Hepatocyte (in vitro differentiated cells): ENCODE measurements around the gene PITX2. TPM values are rescaled to one million over a fixed set of nuclear protein-coding genes. Genes with fewer than 3 reads are reported as not detected.

ENCODE experiments used
- DNase-seq: peaks from one replicate; pipeline ENCODE4 v3.0.0-alpha.2; 2016; ENCODE audit warnings: low spot score
- H2AFZ ChIP-seq: fragments of 200-600 bp; sonication (generic); 2 replicates; pipeline ENCODE4 v1.6.0; 2016; ENCODE audit warnings: antibody characterized with exemption, mild to moderate bottlenecking
- H3K27ac ChIP-seq: fragments of 200-600 bp; sonication (generic); 2 replicates; pipeline ENCODE4 v1.5.1; 2016; ENCODE audit warnings: mild to moderate bottlenecking
- H3K27me3 ChIP-seq: fragments of 200-600 bp; sonication (generic); 2 replicates; pipeline ENCODE4 v1.6.1; 2016
- H3K36me3 ChIP-seq: fragments of 200-600 bp; sonication (generic); replicated peaks from 2 replicates; pipeline ENCODE4 v1.5.1; 2016; ENCODE audit warnings: low read depth; ENCODE audit not compliant: insufficient read depth
- H3K4me1 ChIP-seq: fragments of 200-600 bp; sonication (generic); 2 replicates; pipeline ENCODE4 v1.5.1; 2016; ENCODE audit warnings: mild to moderate bottlenecking, moderate library complexity; ENCODE audit not compliant: insufficient read depth
- H3K4me2 ChIP-seq: fragments of 200-600 bp; sonication (generic); 2 replicates; pipeline ENCODE4 v1.6.0; 2016
- H3K4me3 ChIP-seq: fragments of 200-600 bp; sonication (generic); 2 replicates; pipeline ENCODE4 v1.5.1; 2016; ENCODE audit warnings: mild to moderate bottlenecking
- H3K79me2 ChIP-seq: fragments of 200-600 bp; sonication (generic); 2 replicates; pipeline ENCODE4 v1.6.0; 2017; ENCODE audit warnings: mild to moderate bottlenecking
- H3K9me2 ChIP-seq: fragments of 200-600 bp; sonication (generic); replicated peaks from 2 replicates; pipeline ENCODE4 v1.6.0; 2017; ENCODE audit warnings: mild to moderate bottlenecking; ENCODE audit not compliant: insufficient read depth
- H3K9me3 ChIP-seq: fragments of 200-600 bp; sonication (generic); 2 replicates; pipeline ENCODE4 v1.5.1; 2016; ENCODE audit warnings: low read depth, mild to moderate bottlenecking
- H4K20me1 ChIP-seq: fragments of 200-600 bp; sonication (generic); 2 replicates; pipeline ENCODE4 v1.6.0; 2016; ENCODE audit warnings: mild to moderate bottlenecking; ENCODE audit not compliant: insufficient read depth, poor library complexity, severe bottlenecking
- CTCF ChIP-seq: fragments of 200-600 bp; sonication (generic); IDR thresholded peaks from 2 replicates; pipeline ENCODE4 v1.5.1; 2016; ENCODE audit warnings: antibody characterized with exemption, mild to moderate bottlenecking; ENCODE audit not compliant: poor library complexity
- EZH2 ChIP-seq: fragments of 200-600 bp; sonication (generic); IDR thresholded peaks from 2 replicates; pipeline ENCODE4 v1.6.1; 2016; ENCODE audit warnings: antibody characterized with exemption, mild to moderate bottlenecking, borderline replicate concordance
- EZH2phosphoT487 ChIP-seq: fragments of 200-600 bp; sonication (generic); IDR thresholded peaks from one replicate; pipeline ENCODE4 v1.6.1; 2018; ENCODE audit warnings: antibody characterized with exemption, mild to moderate bottlenecking, low read depth, moderate library complexity; ENCODE audit not compliant: unreplicated experiment, severe bottlenecking
- WGBS: methylation state at CpG from one replicate; pipeline ENCODE4 v1.1.6; 2016; ENCODE audit warnings: low lambda C conversion rate; ENCODE audit errors: missing lambda C conversion rate; 5-methylcytosine and 5-hydroxymethylcytosine counted together
- polyA plus RNA-seq: library from polyadenylated mRNA; unstranded; fragments of >200 nt; fragmentation: Nextera tagmentation; extraction: Ambion mirVana; gene quantifications from 2 replicates; pipeline ENCODE4 v1.2.1, GENCODE V29; 2016
- total RNA-seq: library from RNA; depleted of rRNA; stranded (reverse); fragments of >200 nt; gene quantifications from 2 replicates; pipeline ENCODE4 v1.2.3, GENCODE V29; 2014

PITX2 gene
- total and polyA plus RNA-seq, 2 experiments from 2014 or later: 80.5 to 147 TPM

DNA sequence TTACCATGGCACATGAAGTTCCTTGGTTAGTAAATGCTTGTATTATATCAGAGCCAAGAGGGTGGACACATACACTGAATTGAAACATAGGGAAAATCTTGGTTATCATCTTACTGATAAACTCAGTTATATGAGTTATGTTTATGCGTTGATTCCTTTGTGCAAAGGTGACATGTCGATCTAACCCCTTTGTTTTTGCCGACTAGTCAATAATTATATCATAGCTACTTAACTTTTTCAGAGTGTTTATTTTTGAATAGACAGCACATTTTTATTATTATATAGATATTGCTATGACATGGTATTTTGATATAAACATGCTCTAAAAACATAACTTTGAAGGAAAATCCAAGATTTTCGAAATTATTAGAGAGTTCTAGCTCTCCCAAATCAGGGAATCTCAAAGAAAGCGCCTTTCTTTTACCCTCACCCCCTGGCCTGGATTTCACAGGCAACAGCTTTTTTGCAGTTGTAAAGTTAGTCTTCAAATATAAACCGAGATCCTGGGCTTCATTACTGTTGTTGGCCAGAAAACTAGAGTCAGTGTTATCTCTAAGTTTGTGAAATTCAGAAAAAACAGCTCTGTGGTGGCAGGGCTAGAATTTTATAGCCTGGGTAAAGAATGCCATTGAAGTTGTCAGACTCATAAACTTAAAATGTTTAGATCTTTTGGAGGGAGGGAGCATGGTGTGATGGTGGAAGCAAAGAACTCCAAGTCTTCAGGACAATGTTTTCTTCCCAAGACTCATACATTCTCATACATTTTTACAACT lies 45.8 kb upstream of the PITX2 start:
- no peaks in the 10 kb centered on the region for H4K20me1 ChIP-seq
- 43% methylated on average over 6 of the region's 6 CpGs for WGBS
- no peaks in the 10 kb centered on the region for H3K79me2 ChIP-seq
- H3K9me2 ChIP-seq: no peaks in the 10 kb centered on the region
- no peaks in the 10 kb centered on the region for H3K9me3 ChIP-seq
- no peak overlapping the region for H3K4me2 ChIP-seq
- H3K4me1 ChIP-seq: peaks cover 6% of the 10 kb centered on the region
- H3K4me3 ChIP-seq: no peak overlapping the region
- no peak for DNase-seq
- H3K36me3 ChIP-seq: no peaks in the 10 kb centered on the region
- TF ChIP-seq CTCF (no peak), EZH2 (no peak), EZH2phosphoT487 (no peak)
- no peak overlapping the region for H3K27ac ChIP-seq
- H2AFZ ChIP-seq: no peak overlapping the region
- no peaks in the 10 kb centered on the region for H3K27me3 ChIP-seq

- Histone ChIP-seq H4K20me1 (no peaks in the 10 kb centered on the region), H3K9me3 (no peaks in the 10 kb centered on the region), H3K79me2 (no peaks in the 10 kb centered on the region), H2AFZ (no peak overlapping the region), H3K27me3 (no peaks in the 10 kb centered on the region), H3K36me3 (no peaks in the 10 kb centered on the region), H3K4me3 (no peak overlapping the region), H3K4me1 (peaks cover 6% of the 10 kb centered on the region), H3K9me2 (no peaks in the 10 kb centered on the region), H3K4me2 (no peak overlapping the region), H3K27ac (no peak overlapping the region)
- TF ChIP-seq CTCF: no peak
- TF ChIP-seq EZH2phosphoT487: no peak
- TF ChIP-seq EZH2: no peak
- 72% methylated on average over 3 of the region's 3 CpGs for WGBS
- DNase-seq: no peak
Observed at GRCh38 chr4:110667670-110668069, 44.8 kb upstream of the PITX2 start.

DNA sequence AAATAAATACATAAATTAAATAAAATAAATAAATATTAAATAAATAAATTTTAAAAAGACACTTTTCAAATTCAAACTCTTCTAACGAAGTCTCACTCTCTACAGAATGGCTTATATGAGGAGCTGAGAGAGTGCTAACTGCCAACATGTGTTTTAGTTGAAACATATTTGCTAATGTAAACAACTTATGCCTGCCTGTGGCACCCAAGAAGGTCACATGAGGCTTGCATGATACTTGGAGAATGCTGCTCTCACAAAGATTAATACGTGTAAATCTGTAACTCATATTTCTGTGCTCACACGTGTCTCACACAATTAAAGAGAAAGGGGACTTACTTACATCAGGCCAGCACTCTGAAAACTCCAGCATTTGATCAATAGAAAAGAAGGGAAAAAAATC lies 43.2 kb upstream of the PITX2 start:
- Histone ChIP-seq H3K27me3 (no peaks in the 10 kb centered on the region), H3K4me2 (no peak overlapping the region), H3K9me3 (no peaks in the 10 kb centered on the region), H2AFZ (no peak overlapping the region), H3K27ac (no peak overlapping the region), H4K20me1 (no peaks in the 10 kb centered on the region), H3K4me1 (peaks cover 6% of the 10 kb centered on the region), H3K9me2 (no peaks in the 10 kb centered on the region), H3K79me2 (no peaks in the 10 kb centered on the region), H3K36me3 (no peaks in the 10 kb centered on the region), H3K4me3 (no peak overlapping the region)
- 59% methylated on average over 3 of the region's 3 CpGs for WGBS
- TF ChIP-seq EZH2phosphoT487: no peak
- TF ChIP-seq CTCF: no peak
- TF ChIP-seq EZH2: no peak
- no peak for DNase-seq
